ENCODE results near the gene SNAPIN. TPM values are rescaled to one million over a fixed set of nuclear protein-coding genes. Genes with fewer than 3 reads are reported as not detected.
"Not testable (repeated sequence)": the region's sequence is repeated elsewhere in the genome, so short reads cannot be mapped to it uniquely, and the experiment has no call there.

The SNAPIN gene
- total RNA-seq, 1 donor = 10.2 TPM

- no peaks in the 10 kb centered on the region for H3K27me3 ChIP-seq (ENCODE audit: insufficient read depth, low read length)
- H3K9me3 ChIP-seq (ENCODE audit: low read depth, low read length) = no peaks in the 10 kb centered on the region
- H3K4me3 ChIP-seq (ENCODE audit: low read length) = peak overlapping the region; percentile 61
- peaks cover 32% of the 10 kb centered on the region for H3K4me1 ChIP-seq (ENCODE audit: insufficient read depth, low read length)
Observed at GRCh38 chr1:153633161-153633753, 25.2 kb upstream of the SNAPIN start.

GRCh38 chr1:153633754-153634665, 24.5 kb upstream of the SNAPIN start, which contains the start of gene CHTOP:
Gene CHTOP (plus strand): TSS chr1:153634066. CDS start chr1:153636589, 2,523 bp downstream.
- peaks cover 32% of the 10 kb centered on the region for H3K4me1 ChIP-seq (ENCODE audit: insufficient read depth, low read length)
- H3K27me3 ChIP-seq (ENCODE audit: insufficient read depth, low read length) = no peaks in the 10 kb centered on the region
- H3K4me3 ChIP-seq (ENCODE audit: low read length) = peak within 1 kb of the TSS; percentile 61
- no peaks in the 10 kb centered on the region for H3K9me3 ChIP-seq (ENCODE audit: low read depth, low read length)

- H3K9me3 ChIP-seq (ENCODE audit: low read depth, low read length) = no peaks in the 10 kb centered on the region
- no peaks in the 10 kb centered on the region for H3K27me3 ChIP-seq (ENCODE audit: insufficient read depth, low read length)
- H3K4me3 ChIP-seq (ENCODE audit: low read length) = no peak overlapping the region
- peaks cover 28% of the 10 kb centered on the region for H3K4me1 ChIP-seq (ENCODE audit: insufficient read depth, low read length)
Observed at GRCh38 chr1:153635872-153636271, 22.6 kb upstream of the SNAPIN start.

- no peaks in the 10 kb centered on the region for H3K27me3 ChIP-seq (ENCODE audit: insufficient read depth, low read length)
- peaks cover 28% of the 10 kb centered on the region for H3K4me1 ChIP-seq (ENCODE audit: insufficient read depth, low read length)
- no peaks in the 10 kb centered on the region for H3K9me3 ChIP-seq (ENCODE audit: low read depth, low read length)
- no peak overlapping the region for H3K4me3 ChIP-seq (ENCODE audit: low read length)
Observed at GRCh38 chr1:153636312-153636711, 22.2 kb upstream of the SNAPIN start.

GRCh38 chr1:153638261-153638660, 20.2 kb upstream of the SNAPIN start:
- Histone ChIP-seq H3K4me3 (ENCODE audit: low read length) (no peak overlapping the region), H3K4me1 (ENCODE audit: insufficient read depth, low read length) (peaks cover 24% of the 10 kb centered on the region), H3K9me3 (ENCODE audit: low read depth, low read length) (no peaks in the 10 kb centered on the region), H3K27me3 (ENCODE audit: insufficient read depth, low read length) (no peaks in the 10 kb centered on the region)

GRCh38 chr1:153639280-153639679, 19.2 kb upstream of the SNAPIN start:
- H3K4me1 ChIP-seq (ENCODE audit: insufficient read depth, low read length) = peaks cover 20% of the 10 kb centered on the region
- H3K4me3 ChIP-seq (ENCODE audit: low read length) = no peak overlapping the region
- no peaks in the 10 kb centered on the region for H3K27me3 ChIP-seq (ENCODE audit: insufficient read depth, low read length)
- H3K9me3 ChIP-seq (ENCODE audit: low read depth, low read length) = no peaks in the 10 kb centered on the region

- not testable (repeated sequence) for H3K4me3 ChIP-seq (ENCODE audit: low read length); H3K9me3 ChIP-seq (ENCODE audit: low read depth, low read length); H3K27me3 ChIP-seq (ENCODE audit: insufficient read depth, low read length)
- H3K4me1 ChIP-seq (ENCODE audit: insufficient read depth, low read length) = peaks cover 21% of the 10 kb centered on the region
Observed at GRCh38 chr1:153640213-153640612, 18.3 kb upstream of the SNAPIN start.

- H3K4me3 ChIP-seq (ENCODE audit: low read length) = no peak overlapping the region
- H3K27me3 ChIP-seq (ENCODE audit: insufficient read depth, low read length) = no peaks in the 10 kb centered on the region
- H3K9me3 ChIP-seq (ENCODE audit: low read depth, low read length) = no peaks in the 10 kb centered on the region
- H3K4me1 ChIP-seq (ENCODE audit: insufficient read depth, low read length) = peaks cover 21% of the 10 kb centered on the region
Observed at GRCh38 chr1:153640861-153641260, 17.6 kb upstream of the SNAPIN start.

GRCh38 chr1:153642161-153642560, 16.3 kb upstream of the SNAPIN start:
- no peaks in the 10 kb centered on the region for H3K9me3 ChIP-seq (ENCODE audit: low read depth, low read length)
- H3K4me3 ChIP-seq (ENCODE audit: low read length) = no peak overlapping the region
- no peaks in the 10 kb centered on the region for H3K27me3 ChIP-seq (ENCODE audit: insufficient read depth, low read length)
- H3K4me1 ChIP-seq (ENCODE audit: insufficient read depth, low read length) = peaks cover 28% of the 10 kb centered on the region

- Histone ChIP-seq H3K27me3 (ENCODE audit: insufficient read depth, low read length) (no peaks in the 10 kb centered on the region), H3K4me3 (ENCODE audit: low read length) (no peak overlapping the region), H3K9me3 (ENCODE audit: low read depth, low read length) (no peaks in the 10 kb centered on the region), H3K4me1 (ENCODE audit: insufficient read depth, low read length) (peaks cover 32% of the 10 kb centered on the region)
Observed at GRCh38 chr1:153643100-153643499, 15.4 kb upstream of the SNAPIN start.

- no peaks in the 10 kb centered on the region for H3K27me3 ChIP-seq (ENCODE audit: insufficient read depth, low read length)
- H3K4me1 ChIP-seq (ENCODE audit: insufficient read depth, low read length) = peaks cover 32% of the 10 kb centered on the region
- no peaks in the 10 kb centered on the region for H3K9me3 ChIP-seq (ENCODE audit: low read depth, low read length)
- no peak overlapping the region for H3K4me3 ChIP-seq (ENCODE audit: low read length)
Observed at GRCh38 chr1:153643816-153644215, 14.7 kb upstream of the SNAPIN start.

GRCh38 chr1:153646672-153647345, 11.7 kb upstream of the SNAPIN start:
- Histone ChIP-seq H3K4me1 (ENCODE audit: insufficient read depth, low read length) (peaks cover 36% of the 10 kb centered on the region), H3K9me3 (ENCODE audit: low read depth, low read length) (no peaks in the 10 kb centered on the region), H3K27me3 (ENCODE audit: insufficient read depth, low read length) (no peaks in the 10 kb centered on the region), H3K4me3 (ENCODE audit: low read length) (no peak overlapping the region)

GRCh38 chr1:153647346-153647714, 11.2 kb upstream of the SNAPIN start:
- Histone ChIP-seq H3K4me1 (ENCODE audit: insufficient read depth, low read length) (peaks cover 36% of the 10 kb centered on the region), H3K4me3 (ENCODE audit: low read length) (no peak overlapping the region), H3K27me3 (ENCODE audit: insufficient read depth, low read length) (no peaks in the 10 kb centered on the region), H3K9me3 (ENCODE audit: low read depth, low read length) (no peaks in the 10 kb centered on the region)

GRCh38 chr1:153648000-153648643, 10.4 kb upstream of the SNAPIN start:
- Histone ChIP-seq H3K9me3 (ENCODE audit: low read depth, low read length) (no peaks in the 10 kb centered on the region), H3K27me3 (ENCODE audit: insufficient read depth, low read length) (no peaks in the 10 kb centered on the region), H3K4me3 (ENCODE audit: low read length) (no peak overlapping the region), H3K4me1 (ENCODE audit: insufficient read depth, low read length) (peaks cover 42% of the 10 kb centered on the region)
